IgD-negative memory B cell (primary cell): Measurements from ENCODE around the gene GLYR1. TPM values are rescaled to one million over a fixed set of nuclear protein-coding genes. Genes with fewer than 3 reads are reported as not detected.

Source experiments
- H3K27ac Mint-ChIP-seq, 3 donors: one replicate each; pipeline ENCODE4 v1.8.0; 2020 to 2022; ENCODE audit warnings: mild to moderate bottlenecking in 3 of 3, mixed read lengths in 3 of 3, moderate library complexity in 1 of 3
- H3K27me3 Mint-ChIP-seq: one replicate; pipeline ENCODE4 v1.8.0; 2021; ENCODE audit warnings: mixed read lengths
- H3K36me3 Mint-ChIP-seq: one replicate; pipeline ENCODE4 v1.8.0; 2020; ENCODE audit warnings: mild to moderate bottlenecking, mixed read lengths
- H3K4me1 Mint-ChIP-seq, 3 donors: one replicate each; pipeline ENCODE4 v1.8.0; 2020 to 2022; ENCODE audit warnings: mixed read lengths in 3 of 3, mild to moderate bottlenecking in 1 of 3
- H3K4me3 Mint-ChIP-seq, 4 donors: one replicate each; pipeline ENCODE4 v1.8.0; 2020 to 2022; ENCODE audit warnings: mild to moderate bottlenecking in 4 of 4, mixed read lengths in 4 of 4, moderate library complexity in 3 of 4
- H3K9me3 Mint-ChIP-seq, 3 donors: one replicate each; pipeline ENCODE4 v1.8.0; 2020 to 2021; ENCODE audit warnings: mixed read lengths in 3 of 3, mild to moderate bottlenecking in 1 of 3
- polyA plus RNA-seq: library from polyadenylated mRNA; unstranded; fragments of 300-500 nt; fragmentation: Illumina TruSeq; gene quantifications from one replicate; pipeline ENCODE4 v1.2.3, GENCODE V29; 2021

The GLYR1 gene
- polyA plus RNA-seq, 1 donor from 2014 or later, result 44.2 TPM

DNA sequence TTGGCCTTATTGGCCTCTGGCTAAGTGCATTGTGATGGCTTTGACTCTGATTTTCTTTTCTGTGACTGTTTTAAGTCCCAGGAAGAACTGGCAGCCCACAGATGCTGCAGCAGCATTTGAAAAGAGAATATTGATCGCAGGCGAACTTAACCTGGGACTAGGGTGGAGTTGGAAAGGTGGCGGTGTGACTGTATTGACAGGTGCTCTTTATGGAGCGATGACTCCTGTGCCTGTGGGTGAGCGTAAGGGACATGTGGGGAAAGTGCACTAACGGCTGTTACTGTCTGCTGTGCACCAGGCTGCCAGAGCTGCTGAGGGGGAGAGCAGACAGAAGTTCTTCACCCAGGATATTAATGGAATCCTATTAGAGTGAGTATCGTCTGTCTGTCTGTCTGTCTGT, 21.4 kb upstream of the GLYR1 start:
- Mint-ChIP-seq H3K27ac (peak overlapping the region in 1 of 3 donors; percentile 62), H3K4me3 (no peak overlapping the region), H3K27me3 (no peaks in the 10 kb centered on the region), H3K36me3 (peaks cover 2% of the 10 kb centered on the region), H3K4me1 (peaks cover 0 to 11% (median 0%) of the 10 kb centered on the region in 3 donors), H3K9me3 (no peaks in the 10 kb centered on the region)

DNA sequence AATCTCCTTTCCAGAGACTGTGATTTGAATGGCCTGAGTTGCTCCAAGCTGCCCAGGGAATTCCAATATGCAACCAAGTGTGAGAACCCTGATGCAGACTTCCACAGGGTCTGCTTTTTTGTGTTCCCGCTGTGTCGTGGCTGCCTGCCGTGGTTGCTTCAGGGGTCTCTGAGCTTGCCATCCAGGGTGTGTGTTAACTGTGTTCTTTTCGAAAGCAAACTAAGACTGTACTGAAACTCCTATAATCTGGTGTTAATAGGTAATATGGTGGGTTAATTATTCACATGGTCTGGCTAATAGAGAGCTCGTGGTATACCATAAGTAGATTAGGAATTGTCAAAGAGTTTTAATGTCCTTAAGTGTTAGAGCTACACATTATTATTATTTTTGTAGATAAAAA, 20.9 kb upstream of the GLYR1 start:
- no peaks in the 10 kb centered on the region for H3K9me3 Mint-ChIP-seq
- H3K4me1 Mint-ChIP-seq, result peaks cover 0 to 13% (median 0%) of the 10 kb centered on the region in 3 donors

DNA sequence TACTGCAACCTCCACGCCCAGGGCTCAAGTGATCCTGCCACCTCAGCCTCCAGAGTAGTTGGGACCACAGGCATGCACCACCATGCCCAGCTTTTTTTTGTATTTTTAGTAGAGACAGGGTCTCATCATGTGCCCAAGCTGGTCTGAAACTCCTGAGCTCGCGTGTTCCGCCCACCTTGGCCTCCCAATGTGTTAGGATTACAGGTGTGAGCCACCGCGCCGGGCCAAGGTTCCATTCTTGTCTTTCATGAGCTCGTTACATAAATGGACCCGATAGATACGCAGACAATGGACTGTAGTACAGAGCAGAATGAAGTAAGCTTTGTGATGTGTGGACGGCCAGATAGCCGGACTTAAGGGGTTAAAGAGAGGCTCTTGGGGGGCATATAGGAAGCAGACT, 19.5 kb upstream of the GLYR1 start:
- Mint-ChIP-seq H3K27ac (no peak overlapping the region), H3K36me3 (peaks cover 2% of the 10 kb centered on the region), H3K4me3 (no peak overlapping the region), H3K4me1 (peaks cover 0 to 13% (median 0%) of the 10 kb centered on the region in 3 donors), H3K27me3 (no peaks in the 10 kb centered on the region), H3K9me3 (no peaks in the 10 kb centered on the region)

More for the DNA sequence above, 20.9 kb upstream of the GLYR1 start:
- no peak overlapping the region for H3K4me3 Mint-ChIP-seq
- peak overlapping the region in 1 of 3 donors; percentile 62 for H3K27ac Mint-ChIP-seq
- H3K36me3 Mint-ChIP-seq, result peaks cover 2% of the 10 kb centered on the region
- no peaks in the 10 kb centered on the region for H3K27me3 Mint-ChIP-seq

DNA sequence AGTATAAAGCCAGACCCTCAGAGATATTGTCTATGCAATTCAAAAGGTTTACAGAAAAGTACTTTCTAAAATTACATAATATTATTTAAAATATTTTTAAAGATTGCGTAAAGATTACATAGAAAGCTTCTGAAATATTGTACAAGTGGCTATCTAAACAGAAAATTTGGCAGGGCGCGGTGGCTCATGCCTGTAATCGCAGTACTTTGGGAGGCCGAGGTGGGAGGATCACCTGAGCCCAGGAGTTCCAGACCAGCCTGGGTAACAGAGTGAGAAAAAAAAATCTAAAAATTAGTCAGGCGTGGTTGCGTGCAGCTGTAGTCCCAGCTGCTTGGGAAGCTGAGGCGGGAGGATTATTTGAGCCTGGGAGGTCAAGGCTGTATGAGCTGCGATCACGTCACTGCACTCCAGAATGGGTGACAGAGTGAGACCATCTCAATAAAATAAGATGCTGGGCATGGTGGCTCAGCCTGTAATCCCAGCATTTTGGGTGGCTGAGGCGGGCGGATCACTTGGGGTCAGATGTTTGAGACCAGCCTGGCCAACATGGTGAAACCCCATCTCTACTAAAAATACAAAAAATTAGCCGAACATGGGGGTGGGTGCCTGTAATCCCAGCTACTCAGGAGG, 18.3 kb upstream of the GLYR1 start:
- Mint-ChIP-seq H3K9me3 (no peaks in the 10 kb centered on the region), H3K27me3 (no peaks in the 10 kb centered on the region), H3K4me3 (no peak overlapping the region), H3K4me1 (peaks cover 0 to 13% (median 0%) of the 10 kb centered on the region in 3 donors), H3K27ac (no peak overlapping the region), H3K36me3 (peaks cover 3% of the 10 kb centered on the region)

DNA sequence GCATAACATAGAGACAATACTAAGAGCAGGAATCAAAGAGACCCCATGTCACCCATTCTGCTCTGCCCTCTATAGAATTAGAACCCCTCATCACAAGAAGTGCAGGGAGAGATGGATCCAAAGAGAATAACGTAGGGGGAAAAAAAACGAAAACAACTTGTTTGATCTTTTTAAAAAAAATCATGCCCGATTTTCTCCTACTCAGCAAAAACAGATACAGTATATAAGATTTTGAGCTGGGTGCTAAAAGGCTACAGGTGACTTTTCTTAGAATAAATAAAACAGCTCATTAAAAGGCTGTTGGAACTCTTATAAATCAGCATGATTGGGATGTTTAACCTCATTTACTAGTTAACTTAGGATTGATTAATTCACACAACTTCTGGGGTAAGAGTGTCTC, 17.6 kb upstream of the GLYR1 start:
- H3K9me3 Mint-ChIP-seq, result no peaks in the 10 kb centered on the region
- no peak overlapping the region for H3K4me3 Mint-ChIP-seq
- H3K36me3 Mint-ChIP-seq, result peaks cover 6% of the 10 kb centered on the region
- H3K27ac Mint-ChIP-seq, result no peak overlapping the region
- peaks cover 0 to 13% (median 0%) of the 10 kb centered on the region in 3 donors for H3K4me1 Mint-ChIP-seq
- H3K27me3 Mint-ChIP-seq, result no peaks in the 10 kb centered on the region

DNA sequence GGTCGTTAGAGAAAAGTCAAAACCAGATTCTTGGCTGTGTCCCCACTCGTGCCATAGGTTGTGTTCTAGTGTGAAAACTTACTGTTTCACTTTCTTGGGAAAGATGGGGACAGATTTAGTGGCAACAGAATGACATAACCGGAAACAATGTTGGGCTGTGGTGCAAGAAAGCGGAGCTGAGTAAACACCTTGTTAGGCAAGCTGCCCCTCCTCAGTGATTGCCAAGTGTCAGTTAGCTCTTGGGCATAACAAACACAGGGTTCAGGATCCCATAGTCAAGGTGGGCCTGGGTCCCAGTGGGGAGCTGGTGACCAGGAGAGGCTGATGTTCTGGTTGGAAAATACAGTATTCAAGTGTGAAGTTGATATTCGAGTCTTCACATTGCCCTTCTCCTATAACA, 15.6 kb upstream of the GLYR1 start:
- Mint-ChIP-seq H3K9me3 (no peaks in the 10 kb centered on the region), H3K4me3 (no peak overlapping the region), H3K27ac (no peak overlapping the region), H3K36me3 (peaks cover 6% of the 10 kb centered on the region), H3K4me1 (peaks cover 0 to 13% (median 0%) of the 10 kb centered on the region in 3 donors), H3K27me3 (no peaks in the 10 kb centered on the region)

DNA sequence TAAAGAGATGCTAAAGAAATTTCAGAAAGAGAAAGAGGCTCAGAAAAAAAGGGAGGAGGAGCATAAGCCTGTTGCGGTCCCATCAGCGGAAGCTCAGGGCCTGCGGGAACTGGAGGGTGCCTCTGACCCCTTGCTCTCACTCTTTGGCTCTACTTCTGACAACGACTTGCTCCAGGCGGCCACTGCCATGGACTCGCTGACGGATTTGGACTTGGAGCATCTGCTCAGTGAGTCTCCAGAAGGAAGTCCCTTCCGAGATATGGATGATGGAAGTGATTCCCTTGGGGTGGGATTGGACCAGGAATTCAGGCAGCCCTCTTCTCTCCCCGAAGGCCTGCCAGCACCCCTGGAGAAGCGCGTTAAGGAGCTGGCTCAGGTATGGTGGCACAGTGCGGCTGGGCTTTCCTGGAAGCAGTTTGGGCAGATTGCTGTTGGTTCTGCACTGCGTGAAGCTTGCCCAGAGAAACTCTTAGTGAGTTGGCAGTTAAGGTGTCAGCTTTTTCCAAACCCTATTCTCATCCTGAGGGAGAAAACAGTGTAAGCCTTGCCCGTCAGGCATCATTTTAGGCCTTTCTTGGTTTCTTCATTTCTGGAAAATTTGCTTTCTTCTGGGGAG, 13.7 kb upstream of the GLYR1 start:
- peaks cover 6% of the 10 kb centered on the region for H3K36me3 Mint-ChIP-seq

DNA sequence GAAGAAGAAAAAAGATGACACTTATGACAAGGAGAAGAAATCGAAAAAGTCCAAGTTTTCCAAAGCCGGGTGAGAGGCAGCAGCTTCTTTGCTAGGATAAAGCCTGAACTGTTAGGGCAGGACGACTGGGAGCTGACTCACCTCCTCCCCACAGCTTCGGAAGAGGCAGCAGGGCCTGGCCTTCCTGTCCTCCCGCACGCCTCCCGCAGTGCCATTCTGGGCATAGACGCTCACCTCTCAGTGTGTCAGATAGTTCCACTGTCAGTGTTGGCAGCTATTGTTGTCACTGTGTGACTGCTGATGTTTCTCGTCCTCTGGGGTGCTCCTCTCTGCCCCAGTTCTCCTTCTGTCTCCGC, 12.8 kb upstream of the GLYR1 start:
- Mint-ChIP-seq H3K4me1 (peaks cover 0 to 8% (median 0%) of the 10 kb centered on the region in 3 donors), H3K27me3 (no peaks in the 10 kb centered on the region), H3K36me3 (peaks cover 6% of the 10 kb centered on the region), H3K4me3 (no peak overlapping the region), H3K9me3 (no peaks in the 10 kb centered on the region), H3K27ac (peak overlapping the region in 2 of 3 donors; percentile 72 to 90)

More for the DNA sequence above, 13.7 kb upstream of the GLYR1 start:
- Mint-ChIP-seq H3K4me1 (peaks cover 0 to 8% (median 0%) of the 10 kb centered on the region in 3 donors), H3K27me3 (no peaks in the 10 kb centered on the region), H3K27ac (no peak overlapping the region), H3K9me3 (no peaks in the 10 kb centered on the region), H3K4me3 (no peak overlapping the region)

DNA sequence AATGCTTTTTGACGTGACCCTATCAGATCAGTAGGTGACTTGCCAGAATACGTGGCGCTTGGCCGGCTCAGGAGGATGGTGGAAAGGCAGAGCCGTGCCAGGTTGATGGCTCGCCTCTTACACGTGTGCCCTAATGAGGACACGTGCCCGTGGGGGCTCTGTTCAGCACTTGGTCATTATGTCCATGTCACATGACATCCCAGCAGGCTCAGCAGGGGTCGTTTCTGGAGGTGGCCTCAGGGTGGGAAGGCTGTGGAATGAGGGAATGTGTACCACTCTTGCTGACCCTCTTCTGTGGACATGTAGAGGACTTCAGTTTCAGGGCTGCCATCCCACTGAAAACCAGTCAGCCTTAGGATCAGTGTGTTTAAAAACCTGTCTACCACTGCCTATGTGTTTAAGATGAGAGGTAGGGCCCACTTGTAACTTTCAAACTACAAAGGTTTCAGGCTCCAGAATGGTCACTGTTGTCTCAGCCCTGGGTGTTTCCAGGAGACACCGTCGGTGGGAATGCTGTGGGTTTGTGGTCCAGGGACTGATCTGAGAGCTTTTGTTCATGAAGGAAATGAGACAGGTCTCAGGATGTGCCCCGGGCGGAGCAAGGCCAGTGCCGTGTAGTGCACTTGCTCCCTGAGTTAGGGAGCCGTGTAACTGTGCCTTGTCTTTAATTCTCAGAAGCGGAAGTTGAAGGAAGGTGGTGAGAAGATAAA, 12.3 kb upstream of the GLYR1 start:
- H3K36me3 Mint-ChIP-seq, result peaks cover 6% of the 10 kb centered on the region
- no peaks in the 10 kb centered on the region for H3K9me3 Mint-ChIP-seq
- peaks cover 0 to 5% (median 0%) of the 10 kb centered on the region in 3 donors for H3K4me1 Mint-ChIP-seq
- no peak overlapping the region for H3K4me3 Mint-ChIP-seq
- H3K27me3 Mint-ChIP-seq, result no peaks in the 10 kb centered on the region
- H3K27ac Mint-ChIP-seq, result no peak overlapping the region

DNA sequence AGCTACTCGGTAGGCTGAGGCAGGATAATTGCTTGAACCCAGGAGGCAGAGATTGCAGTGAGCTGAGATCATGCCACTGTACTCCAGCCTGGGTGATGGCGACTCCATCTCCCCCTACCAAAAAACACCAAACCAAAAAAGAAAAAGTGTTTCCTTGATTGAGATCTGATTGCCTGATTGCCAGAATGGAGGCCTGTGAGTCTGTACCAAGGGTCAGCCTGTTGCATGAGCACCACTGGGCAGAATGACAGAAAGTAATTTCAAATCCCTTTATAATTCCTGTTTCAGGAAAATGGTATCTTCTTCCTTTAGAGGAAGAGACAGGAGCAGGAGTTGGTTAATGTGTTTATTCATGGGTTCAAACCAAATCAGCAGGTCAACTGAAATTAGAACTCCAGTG, 8.7 kb upstream of the GLYR1 start:
- Mint-ChIP-seq H3K4me3 (no peak overlapping the region), H3K27ac (no peak overlapping the region), H3K36me3 (peaks cover 10% of the 10 kb centered on the region), H3K9me3 (no peaks in the 10 kb centered on the region), H3K4me1 (peaks cover 5 to 8% (median 6%) of the 10 kb centered on the region in 3 donors), H3K27me3 (no peaks in the 10 kb centered on the region)

DNA sequence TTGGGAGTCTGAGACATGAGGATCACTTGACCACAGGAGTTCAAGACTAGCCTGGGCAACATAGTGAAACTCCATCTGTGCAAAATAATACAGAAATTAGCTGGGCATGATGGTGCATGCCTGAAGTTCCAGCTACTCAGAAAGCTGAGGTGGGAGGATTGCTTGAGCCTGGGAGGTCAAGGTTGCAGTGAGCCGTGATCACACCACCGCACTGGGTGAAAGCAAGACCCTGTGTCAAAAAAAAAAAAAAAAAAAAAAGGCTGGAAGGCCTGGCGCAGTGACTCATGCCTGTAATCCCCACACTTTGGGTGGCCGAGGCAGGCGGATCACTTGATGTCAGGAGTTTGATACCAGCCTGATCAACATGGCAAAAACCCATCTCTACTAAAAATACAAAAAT, 8.3 kb upstream of the GLYR1 start:
- no peaks in the 10 kb centered on the region for H3K9me3 Mint-ChIP-seq
- H3K4me1 Mint-ChIP-seq, result peaks cover 9 to 10% (median 9%) of the 10 kb centered on the region in 3 donors
- no peak overlapping the region for H3K4me3 Mint-ChIP-seq

DNA sequence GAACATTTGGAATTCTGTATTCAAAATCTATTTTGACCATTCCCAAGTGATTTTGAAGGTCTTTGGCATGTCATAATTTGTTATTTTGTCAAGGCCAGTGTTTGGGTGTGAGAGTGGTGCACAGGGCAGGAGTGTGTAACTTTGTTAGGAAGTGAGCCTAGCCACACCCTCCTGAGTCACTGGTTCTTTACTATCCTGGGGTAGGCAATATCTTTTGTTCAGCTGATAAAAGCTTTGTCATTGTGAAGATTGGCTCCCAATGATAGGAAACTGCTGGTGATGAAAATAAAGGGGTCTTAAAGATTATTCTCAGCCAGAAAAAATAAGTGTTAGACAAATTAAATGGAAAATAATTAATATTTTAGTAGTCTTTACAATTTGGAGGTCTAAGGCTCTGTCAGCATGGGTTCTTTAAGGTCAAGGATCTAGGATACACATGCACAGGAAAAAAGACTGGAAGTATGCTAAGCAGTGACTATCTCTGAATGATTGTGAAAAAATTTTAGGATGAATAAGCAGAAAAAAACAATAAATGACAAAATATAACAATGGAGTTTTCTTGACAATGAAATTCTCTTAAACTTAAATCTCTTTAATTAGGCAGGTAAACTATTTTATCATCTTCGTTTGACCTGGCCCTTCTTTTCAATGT, 5.3 kb upstream of the GLYR1 start:
- Mint-ChIP-seq H3K27me3 (no peaks in the 10 kb centered on the region), H3K27ac (peak overlapping the region in 1 of 3 donors; percentile 46), H3K4me1 (peaks cover 24 to 31% (median 25%) of the 10 kb centered on the region in 3 donors), H3K4me3 (no peak overlapping the region), H3K9me3 (no peaks in the 10 kb centered on the region), H3K36me3 (peaks cover 6% of the 10 kb centered on the region)

More for the DNA sequence above, 8.3 kb upstream of the GLYR1 start:
- Mint-ChIP-seq H3K36me3 (peaks cover 10% of the 10 kb centered on the region), H3K27ac (no peak overlapping the region), H3K27me3 (no peaks in the 10 kb centered on the region)

DNA sequence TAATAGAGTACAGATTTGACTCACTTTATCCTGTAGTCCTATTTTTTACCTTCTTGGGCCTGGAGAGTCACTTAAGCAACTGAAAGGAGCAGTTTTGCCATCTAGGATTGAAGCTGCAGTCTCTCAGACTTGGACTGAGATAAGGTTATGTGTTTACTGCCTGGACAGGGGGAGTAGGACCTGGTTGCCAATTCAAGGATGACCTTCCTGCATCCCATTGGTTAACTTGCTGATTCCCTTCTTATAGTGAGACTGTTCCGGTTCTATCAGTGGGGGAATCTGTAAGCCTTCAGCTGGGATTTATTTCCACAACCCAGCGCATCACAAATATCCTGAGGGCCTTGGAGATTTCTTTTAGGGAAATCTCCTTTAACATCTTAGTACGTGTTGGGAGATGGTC, 3.1 kb upstream of the GLYR1 start:
- H3K27ac Mint-ChIP-seq, result peak overlapping the region in 1 of 3 donors; percentile 74
- H3K27me3 Mint-ChIP-seq, result no peaks in the 10 kb centered on the region
- peak overlapping the region in 2 of 4 donors; percentile 85 to 96 for H3K4me3 Mint-ChIP-seq

DNA sequence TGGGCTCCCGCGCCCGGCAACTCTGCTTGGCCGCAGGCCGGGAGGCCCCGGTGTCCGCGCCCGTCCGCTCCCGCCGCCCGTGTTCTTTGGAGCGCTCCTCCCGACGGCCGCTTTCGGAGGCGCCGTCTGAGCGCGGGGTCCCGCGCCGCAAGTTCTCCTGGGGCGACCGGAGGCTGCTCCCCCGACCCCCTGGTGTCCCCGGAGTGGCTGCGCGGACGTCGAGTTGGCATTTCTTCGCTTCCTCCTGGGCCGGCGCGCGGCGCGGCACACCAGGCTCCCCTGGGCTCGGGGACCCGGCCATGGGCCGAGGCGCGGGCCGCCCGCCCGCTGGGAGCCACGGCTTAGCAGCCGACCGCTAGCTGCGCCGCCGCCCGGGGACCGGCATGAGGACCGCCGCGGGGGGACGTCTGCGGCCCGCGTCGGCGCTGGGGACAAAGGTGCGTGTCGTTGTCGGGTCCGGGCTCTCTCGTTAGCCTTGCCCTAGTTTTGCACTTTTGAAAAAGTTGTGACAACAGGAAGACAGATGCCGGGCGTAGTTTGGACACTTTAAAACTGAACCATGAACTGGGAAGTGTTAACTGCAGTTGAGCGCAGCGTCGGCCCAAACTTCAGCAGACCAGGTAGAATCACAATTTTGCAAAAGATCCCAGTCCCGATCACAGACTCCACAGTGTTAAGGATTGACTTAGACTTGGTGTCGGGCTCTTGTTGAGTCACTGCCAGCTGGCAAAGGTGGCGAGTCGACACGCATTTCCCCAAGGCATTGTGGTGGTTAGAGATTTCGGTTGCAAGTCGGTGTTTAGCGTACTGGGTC, 893 bp upstream of the GLYR1 start:
- H3K27me3 Mint-ChIP-seq, result no peaks in the 10 kb centered on the region
- no peaks in the 10 kb centered on the region for H3K9me3 Mint-ChIP-seq
- peaks cover 37 to 43% (median 39%) of the 10 kb centered on the region in 3 donors for H3K4me1 Mint-ChIP-seq
- no peaks in the 10 kb centered on the region for H3K36me3 Mint-ChIP-seq
- peak overlapping the region; percentile 65 to 99 (median 92) for H3K27ac Mint-ChIP-seq
- peak overlapping the region; percentile 87 to 96 (median 90) for H3K4me3 Mint-ChIP-seq

More for the DNA sequence above, 3.1 kb upstream of the GLYR1 start:
- peaks cover 34 to 43% (median 37%) of the 10 kb centered on the region in 3 donors for H3K4me1 Mint-ChIP-seq
- H3K9me3 Mint-ChIP-seq, result no peaks in the 10 kb centered on the region
- H3K36me3 Mint-ChIP-seq, result peaks cover 6% of the 10 kb centered on the region
